Endothelial cell of umbilical vein (primary cell): ENCODE data around the gene XIAP. TPM values are rescaled to one million over a fixed set of nuclear protein-coding genes. Genes with fewer than 3 reads are reported as not detected.

Source experiments
- BruUV-seq: library from RNA; stranded (reverse); fragments of 400-500 nt; replicated peaks from 2 replicates; lab custom pipeline; 2021; lab: Mats Ljungman, UMichigan
- CTCF ChIA-PET: fragments of 300-600, 350-600 bp; sonication (Branson Sonifier 250); formaldehyde crosslinking; loops from one replicate; lab custom pipeline; 2021; ENCODE audit warnings: antibody characterized with exemption, inconsistent platforms; lab: Charles Lee
- POLR2A ChIA-PET: fragments of 300-600, 350-600 bp; sonication (Branson Sonifier 250); formaldehyde crosslinking; loops from one replicate; lab custom pipeline; 2021; ENCODE audit warnings: antibody characterized with exemption, inconsistent platforms; lab: Charles Lee
- DNase-seq: peaks from one replicate; pipeline ENCODE4 v3.0.0-alpha.2; 2011; ENCODE audit warnings: low read depth, low spot score
- FAIRE-seq: peaks from 2 replicates; lab custom pipeline; 2011; peaks lifted over from hg19 to GRCh38; lab: Jason Lieb, UNC
- H2AFZ ChIP-seq: 2 replicates; pipeline ENCODE4 v1.6.0; 2012; ENCODE audit warnings: low read depth, low read length, control low read depth, inconsistent platforms
- H3K27ac ChIP-seq: 2 replicates; pipeline ENCODE4 v1.5.1; 2011; ENCODE audit warnings: low read depth, mild to moderate bottlenecking, control low read depth, low read length, moderate library complexity; ENCODE audit not compliant: insufficient read depth
- H3K27me3 ChIP-seq, 2 experiments: 2 replicates each; pipeline versions ENCODE4 v1.6.0 to v1.6.1; 2011; ENCODE audit warnings: low read length in 2 of 2, mixed read lengths in 1 of 2; ENCODE audit not compliant: control insufficient read depth in 2 of 2, insufficient read depth in 2 of 2
- H3K36me3 ChIP-seq, 2 experiments: 2 replicates in 1 of 2; 3 replicates in 1 of 2; pipeline ENCODE4 v1.5.1; 2011; ENCODE audit warnings: low read length in 2 of 2, mild to moderate bottlenecking in 1 of 2, moderate library complexity in 1 of 2; ENCODE audit not compliant: control insufficient read depth in 2 of 2, insufficient read depth in 2 of 2; ENCODE audit errors: extremely low read depth in 1 of 2
- H3K4me1 ChIP-seq: 3 replicates; pipeline ENCODE4 v1.5.1; 2011; ENCODE audit warnings: mild to moderate bottlenecking, low read length; ENCODE audit not compliant: control insufficient read depth, insufficient read depth; ENCODE audit errors: extremely low read depth
- H3K4me2 ChIP-seq: 2 replicates; pipeline ENCODE4 v1.6.1; 2011; ENCODE audit warnings: low read length, control low read depth, mixed read lengths; ENCODE audit not compliant: insufficient read depth
- H3K4me3 ChIP-seq, 3 experiments: fragments of 200-600 bp in 1 of 3; sonication (generic), shearing (Covaris generic) in 1 of 3; replicated peaks in 1 of 3; 2 replicates each; pipeline ENCODE4 v1.5.1; 2011 to 2016; ENCODE audit warnings: control low read depth in 3 of 3, low read length in 3 of 3, mild to moderate bottlenecking in 2 of 3, inconsistent platforms in 1 of 3, low read depth in 1 of 3, moderate library complexity in 1 of 3; ENCODE audit not compliant: insufficient read depth in 1 of 3
- H3K79me2 ChIP-seq: 2 replicates; pipeline ENCODE4 v1.6.0; 2012; ENCODE audit warnings: low read length, inconsistent platforms; ENCODE audit not compliant: control insufficient read depth, insufficient read depth
- H3K9ac ChIP-seq: replicated peaks from 2 replicates; pipeline ENCODE3; 2011; ENCODE audit warnings: low read length, control low read depth; ENCODE audit not compliant: insufficient read depth; ENCODE audit errors: extremely low read depth
- H3K9me1 ChIP-seq: replicated peaks from 3 replicates; pipeline ENCODE4 v1.6.0; 2011; ENCODE audit warnings: mild to moderate bottlenecking, low read length; ENCODE audit not compliant: control insufficient read depth, insufficient read depth; ENCODE audit errors: extremely low read depth
- H3K9me3 ChIP-seq: replicated peaks from 2 replicates; pipeline ENCODE4 v1.5.1; 2012; ENCODE audit warnings: low read length, inconsistent platforms; ENCODE audit not compliant: control insufficient read depth, insufficient read depth
- H4K20me1 ChIP-seq: replicated peaks from 2 replicates; pipeline ENCODE3; 2011; ENCODE audit warnings: mild to moderate bottlenecking, low read length; ENCODE audit not compliant: control insufficient read depth, insufficient read depth; ENCODE audit errors: extremely low read depth
- EZH2 ChIP-seq: IDR thresholded peaks from 2 replicates; pipeline ENCODE4 v1.6.1; 2012; ENCODE audit warnings: borderline replicate concordance, low read depth, mild to moderate bottlenecking, moderate library complexity, low read length, inconsistent platforms; ENCODE audit not compliant: severe bottlenecking
- FOS ChIP-seq: IDR thresholded peaks from 2 replicates; pipeline ENCODE4 v1.6.1; 2011; ENCODE audit warnings: mild to moderate bottlenecking, low read length, moderate library complexity, borderline replicate concordance; ENCODE audit not compliant: insufficient read depth
- GATA2 ChIP-seq: IDR thresholded peaks from 2 replicates; pipeline ENCODE4 v1.7.0; 2011; ENCODE audit warnings: low read depth, mild to moderate bottlenecking, moderate library complexity, mixed read lengths, low read length; ENCODE audit not compliant: insufficient read length, insufficient read depth
- JUN ChIP-seq: IDR thresholded peaks from 2 replicates; pipeline ENCODE4 v1.6.1; 2011; ENCODE audit warnings: borderline replicate concordance, low read depth; ENCODE audit not compliant: insufficient read length, insufficient read depth
- MAX ChIP-seq: IDR thresholded peaks from 2 replicates; pipeline ENCODE4 v1.6.1; 2011; ENCODE audit not compliant: insufficient read depth, insufficient read length
- MYC ChIP-seq: IDR thresholded peaks from one replicate; pipeline ENCODE4 v1.6.1; 2011; ENCODE audit warnings: mild to moderate bottlenecking, low read depth, low read length
- POLR2A ChIP-seq: IDR thresholded peaks from 2 replicates; pipeline ENCODE4 v1.6.1; 2012; ENCODE audit warnings: low read depth, mild to moderate bottlenecking, control low read depth, low read length
- POLR2AphosphoS5 ChIP-seq: IDR thresholded peaks from 2 replicates; pipeline ENCODE4 v1.6.1; 2012; ENCODE audit warnings: low read depth, mild to moderate bottlenecking, control low read depth, low read length, moderate library complexity; ENCODE audit not compliant: insufficient read depth
- dilution Hi-C: fragments of 300-500 bp; cut with MboI; formaldehyde crosslinking; loops from one replicate; pipeline ENCODE4 v1.15.0; 2019; ENCODE audit warnings: low sequenced_read_pairs; ENCODE audit not compliant: extremely low pct_ligation_motif_present
- intact Hi-C: fragments of 100-400 bp; cut with micrococcal nuclease; formaldehyde crosslinking; loops from one replicate; pipeline ENCODE4 v1.10.0; 2022
- polyA plus RNA-seq, 4 experiments: library from polyadenylated mRNA; depleted of rRNA in 3 of 4; stranded (reverse) in 3 of 4; unstranded in 1 of 4; fragments of >200 nt; gene quantifications; 2 replicates each; pipeline versions ENCODE4 v1.2.1 to v1.2.3, GENCODE V29; 2011 to 2012; ENCODE audit warnings: missing spikeins in 1 of 4
- total RNA-seq: library from RNA; stranded (reverse); gene quantifications from 2 replicates; pipeline ENCODE4 v1.2.3, GENCODE V29; 2021
- TF ChIP-seq, protein P1 (sequence below), 2 donors: IDR thresholded peaks; 1 replicate in 1 of 2; 2 replicates in 1 of 2; pipeline ENCODE4 v1.5.1; 2011; ENCODE audit warnings: low read length in 2 of 2, mild to moderate bottlenecking in 2 of 2, moderate library complexity in 2 of 2, control low read depth in 1 of 2, inconsistent platforms in 1 of 2, low read depth in 1 of 2; ENCODE audit not compliant: insufficient read depth in 1 of 2; ENCODE audit errors: extremely low read depth in 1 of 2

Gene XIAP
- total and polyA plus RNA-seq, 2 donors (not counting 3 experiments of a cell fraction or from before 2014, with no cell fraction given): 8.1 to 38.3 TPM

GRCh38 chrX:123949846-123950245, 90.0 kb downstream of the XIAP start:
- Histone ChIP-seq H3K79me2 (no peaks in the 10 kb centered on the region), H3K36me3 (no peaks in the 10 kb centered on the region), H3K27ac (no peak overlapping the region), H4K20me1 (no peaks in the 10 kb centered on the region), H3K27me3 (no peaks in the 10 kb centered on the region), H3K4me2 (no peak overlapping the region), H3K9me1 (no peaks in the 10 kb centered on the region), H3K4me1 (no peaks in the 10 kb centered on the region), H3K9me3 (no peaks in the 10 kb centered on the region), H3K9ac (no peak overlapping the region), H2AFZ (no peak overlapping the region), H3K4me3 (no peak overlapping the region)
- POLR2A ChIA-PET: no interaction called here
- no peak for TF ChIP-seq JUN
- TF ChIP-seq, protein P1, sequence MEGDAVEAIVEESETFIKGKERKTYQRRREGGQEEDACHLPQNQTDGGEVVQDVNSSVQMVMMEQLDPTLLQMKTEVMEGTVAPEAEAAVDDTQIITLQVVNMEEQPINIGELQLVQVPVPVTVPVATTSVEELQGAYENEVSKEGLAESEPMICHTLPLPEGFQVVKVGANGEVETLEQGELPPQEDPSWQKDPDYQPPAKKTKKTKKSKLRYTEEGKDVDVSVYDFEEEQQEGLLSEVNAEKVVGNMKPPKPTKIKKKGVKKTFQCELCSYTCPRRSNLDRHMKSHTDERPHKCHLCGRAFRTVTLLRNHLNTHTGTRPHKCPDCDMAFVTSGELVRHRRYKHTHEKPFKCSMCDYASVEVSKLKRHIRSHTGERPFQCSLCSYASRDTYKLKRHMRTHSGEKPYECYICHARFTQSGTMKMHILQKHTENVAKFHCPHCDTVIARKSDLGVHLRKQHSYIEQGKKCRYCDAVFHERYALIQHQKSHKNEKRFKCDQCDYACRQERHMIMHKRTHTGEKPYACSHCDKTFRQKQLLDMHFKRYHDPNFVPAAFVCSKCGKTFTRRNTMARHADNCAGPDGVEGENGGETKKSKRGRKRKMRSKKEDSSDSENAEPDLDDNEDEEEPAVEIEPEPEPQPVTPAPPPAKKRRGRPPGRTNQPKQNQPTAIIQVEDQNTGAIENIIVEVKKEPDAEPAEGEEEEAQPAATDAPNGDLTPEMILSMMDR (IDR thresholded peaks at IDR 0.05; ENCODE audit: extremely low read depth in 1 of 2, insufficient read depth in 1 of 2, low read depth in 1 of 2, low read length in 2 of 2): no peak
- TF ChIP-seq MYC: no peak
- no peak for TF ChIP-seq EZH2
- TF ChIP-seq GATA2: no peak
- no peak for TF ChIP-seq MAX
- no peak for TF ChIP-seq POLR2AphosphoS5
- TF ChIP-seq FOS: no peak
- no peak for TF ChIP-seq POLR2A
- DNase-seq (no peak), FAIRE-seq (no peak)
- CTCF ChIA-PET: no interaction called here
- dilution Hi-C loops (no loop called here), intact Hi-C loops (loop anchor here (10.0 kb wide), 1 partner anchor 65 kb away; no protein-coding TSS in a partner anchor)
- BruUV-seq: no TSS peak
